CD4-positive, alpha-beta T cell (primary cell): ENCODE measurements around the gene ATG7. TPM values are rescaled to one million over a fixed set of nuclear protein-coding genes. Genes with fewer than 3 reads are reported as not detected.

ENCODE experiments used
- ATAC-seq: fragments of 200-7000 bp; cut with Tn5 transposase; one replicate; pipeline ENCODE4 v1.10.0; 2022; ENCODE audit warnings: mild to moderate bottlenecking; ENCODE audit not compliant: poor library complexity
- CTCF ChIA-PET: fragments of 350-600 bp; sonication (Branson Sonifier 250); formaldehyde crosslinking; loops from one replicate; lab custom pipeline; 2021; ENCODE audit warnings: antibody characterized with exemption, inconsistent platforms; lab: Charles Lee
- POLR2A ChIA-PET: fragments of 350-600 bp; sonication (Branson Sonifier 250); formaldehyde crosslinking; loops from one replicate; lab custom pipeline; 2021; ENCODE audit warnings: antibody characterized with exemption, inconsistent platforms; lab: Charles Lee
- DNase-seq, 14 experiments: peaks; one replicate each; pipeline ENCODE4 v3.0.0-alpha.2; 2013 to 2020; ENCODE audit warnings: mixed read lengths in 2 of 14
- H3K27ac ChIP-seq, 2 donors: one replicate each; pipeline versions ENCODE4 v1.5.1 to v1.7.0; 2013; ENCODE audit warnings: low read length in 2 of 2, low read depth in 1 of 2, mild to moderate bottlenecking in 1 of 2
- H3K27me3 ChIP-seq, 2 experiments: 1 replicate in 1 of 2; 2 replicates in 1 of 2; pipeline versions ENCODE4 v1.6.1 to v1.7.0; 2013; ENCODE audit warnings: low read length in 2 of 2, control low read depth in 1 of 2, mild to moderate bottlenecking in 1 of 2, moderate library complexity in 1 of 2; ENCODE audit not compliant: insufficient read depth in 2 of 2, control insufficient read depth in 1 of 2
- H3K36me3 ChIP-seq: one replicate; pipeline ENCODE4 v1.6.1; 2013; ENCODE audit warnings: low read length, control low read depth; ENCODE audit not compliant: insufficient read depth
- H3K4me1 ChIP-seq: one replicate; pipeline ENCODE4 v1.6.1; 2013; ENCODE audit warnings: low read length, control low read depth; ENCODE audit not compliant: insufficient read depth
- H3K4me3 ChIP-seq: one replicate; pipeline ENCODE4 v1.5.1; 2013; ENCODE audit warnings: mild to moderate bottlenecking, low read length, moderate library complexity
- H3K9me3 ChIP-seq, 2 experiments: 1 replicate in 1 of 2; 2 replicates in 1 of 2; pipeline versions ENCODE4 v1.6.1 to v1.7.0; 2013; ENCODE audit warnings: low read length in 2 of 2, mild to moderate bottlenecking in 2 of 2, control low read depth in 1 of 2, moderate library complexity in 1 of 2; ENCODE audit not compliant: control insufficient read depth in 1 of 2, insufficient read depth in 1 of 2
- H3K27ac Mint-ChIP-seq: one replicate; pipeline ENCODE4 v1.8.0; 2020; ENCODE audit warnings: mixed read lengths
- H3K27me3 Mint-ChIP-seq: one replicate; pipeline ENCODE4 v1.8.0; 2021; ENCODE audit warnings: mixed read lengths
- H3K36me3 Mint-ChIP-seq: one replicate; pipeline ENCODE4 v1.8.0; 2021; ENCODE audit warnings: low read depth, mixed read lengths
- H3K4me1 Mint-ChIP-seq: one replicate; pipeline ENCODE4 v1.8.0; 2021; ENCODE audit warnings: low read depth, mixed read lengths
- H3K4me3 Mint-ChIP-seq: one replicate; pipeline ENCODE4 v1.8.0; 2020; ENCODE audit warnings: mild to moderate bottlenecking, mixed read lengths
- H3K9me3 Mint-ChIP-seq: one replicate; pipeline ENCODE4 v1.8.0; 2020; ENCODE audit warnings: mixed read lengths
- CTCF ChIP-seq: fragments of 200-600 bp; IDR thresholded peaks from one replicate; pipeline ENCODE4 v1.8.0; 2022; ENCODE audit warnings: antibody characterized with exemption, mild to moderate bottlenecking
- intact Hi-C, 2 experiments: fragments of 100-400 bp; cut with DNase I in 1 of 2; cut with micrococcal nuclease in 1 of 2; formaldehyde crosslinking; loops; one replicate each; pipeline versions ENCODE4 v1.15.1 to v1.9.0; 2023 to 2025; cut with DNase I, micrococcal nuclease
- total RNA-seq, 174 experiments: library from RNA in 2 of 174; stranded (reverse) in 2 of 174; gene quantifications; one replicate each; pipeline ENCODE4 v1.2.3 and lab custom pipeline; 2021 to 2026

The ATG7 gene
- total RNA-seq, 2 experiments from 2014 or later: 21.4 to 25.7 TPM

DNA sequence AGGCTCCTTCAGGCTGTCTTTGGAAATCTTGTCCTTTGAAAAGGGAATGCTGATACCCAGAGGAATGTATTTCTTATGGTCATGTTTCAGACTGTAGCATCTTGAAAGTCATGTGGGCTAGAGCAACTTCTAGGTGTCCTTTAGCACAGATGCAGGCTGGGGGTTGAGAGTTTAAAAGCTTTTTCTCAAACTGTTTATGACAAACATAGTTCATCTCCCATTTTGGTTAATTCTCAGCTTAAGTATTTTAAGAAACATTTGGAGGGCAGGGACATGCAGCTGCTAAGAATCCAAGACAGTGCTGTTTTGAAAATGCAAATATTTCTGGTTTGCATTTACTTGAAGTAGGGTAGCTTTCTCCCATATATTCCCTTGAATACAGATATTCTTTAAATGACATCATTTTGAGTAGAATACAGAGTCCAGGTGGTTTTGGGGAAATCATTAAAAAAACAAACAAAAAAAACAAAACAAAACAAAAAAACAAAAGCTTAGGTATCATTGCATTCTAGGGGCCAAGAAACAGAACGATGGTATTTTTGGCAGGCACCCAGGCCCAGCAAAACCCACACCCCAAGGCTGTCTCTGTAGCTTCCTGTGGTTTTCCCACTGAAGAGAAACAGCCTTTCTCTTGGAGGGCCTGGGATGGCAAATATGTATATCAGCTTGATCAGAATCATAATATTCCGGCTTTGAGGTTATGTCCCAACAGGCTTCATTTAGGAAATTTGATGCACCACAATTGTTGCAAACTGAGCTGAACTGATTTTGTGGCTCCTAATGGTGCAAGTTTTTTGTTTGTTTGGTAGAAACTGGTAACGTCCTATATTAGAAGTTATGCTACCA, 120.0 kb downstream of the ATG7 start:
- TF ChIP-seq CTCF: no peak
- ATAC-seq (no peak), DNase-seq (peak in 1 of 14 experiments; percentile 7)
- POLR2A ChIA-PET: interaction anchor here (0.8 kb wide), 1 partner anchor 13 kb away, joined by 3 read pairs; no protein-coding TSS in a partner anchor
- Mint-ChIP-seq H3K27ac (no peak overlapping the region), H3K9me3 (no peaks in the 10 kb centered on the region), H3K4me3 (no peak overlapping the region), H3K4me1 (peaks cover 45% of the 10 kb centered on the region), H3K36me3 (peaks cover 11% of the 10 kb centered on the region), H3K27me3 (no peaks in the 10 kb centered on the region)
- Histone ChIP-seq H3K9me3 (no peaks in the 10 kb centered on the region), H3K36me3 (peaks cover under 1% of the 10 kb centered on the region), H3K27ac (no peak overlapping the region), H3K4me3 (no peak overlapping the region), H3K4me1 (no peaks in the 10 kb centered on the region), H3K27me3 (no peaks in the 10 kb centered on the region)
- CTCF ChIA-PET: interaction anchor here (0.8 kb wide), 1 partner anchor 11 kb away, joined by 3 read pairs; no protein-coding TSS in a partner anchor
- intact Hi-C loops: no loop called here

- ChIA-PET CTCF (interaction anchor here (0.8 kb wide), 1 partner anchor 10 kb away, joined by 3 read pairs; no protein-coding TSS in a partner anchor), POLR2A (interaction anchor here (0.8 kb wide), 1 partner anchor 13 kb away, joined by 3 read pairs; no protein-coding TSS in a partner anchor)
- Histone ChIP-seq H3K4me1 (no peaks in the 10 kb centered on the region), H3K36me3 (no peaks in the 10 kb centered on the region), H3K27me3 (no peaks in the 10 kb centered on the region), H3K4me3 (no peak overlapping the region), H3K9me3 (no peaks in the 10 kb centered on the region), H3K27ac (no peak overlapping the region)
- ATAC-seq (no peak), DNase-seq (no peak)
- H3K4me3 Mint-ChIP-seq: no peak overlapping the region
- H3K27ac Mint-ChIP-seq: no peak overlapping the region
- H3K4me1 Mint-ChIP-seq: peaks cover 45% of the 10 kb centered on the region
- no peak for TF ChIP-seq CTCF
- intact Hi-C loops: no loop called here
- no peaks in the 10 kb centered on the region for H3K27me3 Mint-ChIP-seq
- H3K36me3 Mint-ChIP-seq: peaks cover 11% of the 10 kb centered on the region
- no peaks in the 10 kb centered on the region for H3K9me3 Mint-ChIP-seq
These were observed 120.6 kb downstream of the ATG7 start for GRCh38 chr3:11392860-11393114.

- no peaks in the 10 kb centered on the region for H3K9me3 Mint-ChIP-seq
- H3K4me3 ChIP-seq: no peak overlapping the region
- TF ChIP-seq CTCF: no peak
- ATAC-seq (no peak), DNase-seq (no peak)
- no peaks in the 10 kb centered on the region for H3K36me3 ChIP-seq
- CTCF ChIA-PET: no interaction called here
- H3K27me3 Mint-ChIP-seq: no peaks in the 10 kb centered on the region
- no peaks in the 10 kb centered on the region for H3K27me3 ChIP-seq
- no peak overlapping the region for H3K4me3 Mint-ChIP-seq
- intact Hi-C loops: no loop called here
- POLR2A ChIA-PET: no interaction called here
- H3K36me3 Mint-ChIP-seq: peaks cover 11% of the 10 kb centered on the region
- peaks cover 45% of the 10 kb centered on the region for H3K4me1 Mint-ChIP-seq
- H3K9me3 ChIP-seq: no peaks in the 10 kb centered on the region
- no peak overlapping the region for H3K27ac ChIP-seq
- no peaks in the 10 kb centered on the region for H3K4me1 ChIP-seq
- no peak overlapping the region for H3K27ac Mint-ChIP-seq
These were observed 121.2 kb downstream of the ATG7 start for GRCh38 chr3:11393401-11393800.
